Neutrophil (primary cell): Measurements from ENCODE around the gene CCDC170.

Experiments used
- H3K27ac ChIP-seq: fragments of 200-600 bp; sonication (generic); 2 replicates; pipeline ENCODE4 v1.5.1; 2016; ENCODE audit warnings: mild to moderate bottlenecking, moderate library complexity
- H3K27me3 ChIP-seq: fragments of 200-600 bp; sonication (generic); 2 replicates; pipeline ENCODE4 v1.6.0; 2016; ENCODE audit warnings: mild to moderate bottlenecking
- H3K36me3 ChIP-seq: fragments of 200-600 bp; sonication (generic); 2 replicates; pipeline ENCODE4 v1.5.1; 2017
- H3K4me1 ChIP-seq, 2 experiments: fragments of 200-600 bp in 1 of 2; sonication (generic) in 1 of 2; 1 replicate in 1 of 2; 2 replicates in 1 of 2; pipeline versions ENCODE4 v1.5.1 to v1.6.1; 2013 to 2016; ENCODE audit warnings: low read depth in 1 of 2, low read length in 1 of 2, mild to moderate bottlenecking in 1 of 2, moderate library complexity in 1 of 2; ENCODE audit not compliant: control insufficient read depth in 1 of 2, insufficient read depth in 1 of 2
- H3K4me3 ChIP-seq, 2 experiments: fragments of 200-600 bp in 1 of 2; sonication (generic) in 1 of 2; 1 replicate in 1 of 2; 2 replicates in 1 of 2; pipeline ENCODE4 v1.5.1; 2013 to 2016; ENCODE audit warnings: low read depth in 1 of 2, low read length in 1 of 2, mild to moderate bottlenecking in 1 of 2, moderate library complexity in 1 of 2
- H3K9me3 ChIP-seq: fragments of 200-600 bp; sonication (generic); 2 replicates; pipeline ENCODE4 v1.5.1; 2016
- TF ChIP-seq, protein P1 (sequence below): fragments of 200-600 bp; sonication (generic); IDR thresholded peaks from 2 replicates; pipeline ENCODE4 v1.5.1; 2016; ENCODE audit warnings: antibody characterized with exemption

The CCDC170 gene

DNA sequence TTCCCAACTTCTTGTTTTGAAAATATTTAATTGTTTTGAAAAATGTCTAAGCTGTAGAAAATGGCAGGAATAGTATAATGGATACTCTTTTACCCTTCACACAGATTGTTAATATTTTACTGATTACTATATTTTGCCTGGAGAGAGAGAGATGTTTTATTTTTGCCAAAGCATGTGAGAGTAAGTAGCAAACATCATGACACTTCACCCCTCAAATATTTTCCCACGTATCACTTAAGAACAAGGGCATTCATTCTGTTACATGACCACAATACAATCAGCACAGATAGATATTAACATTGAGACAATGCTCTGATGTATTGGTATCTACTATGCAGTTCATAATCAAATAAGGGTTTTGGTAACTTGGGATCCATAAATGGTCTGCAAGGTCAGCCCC is 116.5 kb downstream of the CCDC170 start:
- Histone ChIP-seq H3K27ac (no peak overlapping the region), H3K4me3 (no peak overlapping the region), H3K36me3 (no peaks in the 10 kb centered on the region), H3K9me3 (no peaks in the 10 kb centered on the region), H3K27me3 (no peaks in the 10 kb centered on the region), H3K4me1 (no peaks in the 10 kb centered on the region)
- TF ChIP-seq, protein P1, sequence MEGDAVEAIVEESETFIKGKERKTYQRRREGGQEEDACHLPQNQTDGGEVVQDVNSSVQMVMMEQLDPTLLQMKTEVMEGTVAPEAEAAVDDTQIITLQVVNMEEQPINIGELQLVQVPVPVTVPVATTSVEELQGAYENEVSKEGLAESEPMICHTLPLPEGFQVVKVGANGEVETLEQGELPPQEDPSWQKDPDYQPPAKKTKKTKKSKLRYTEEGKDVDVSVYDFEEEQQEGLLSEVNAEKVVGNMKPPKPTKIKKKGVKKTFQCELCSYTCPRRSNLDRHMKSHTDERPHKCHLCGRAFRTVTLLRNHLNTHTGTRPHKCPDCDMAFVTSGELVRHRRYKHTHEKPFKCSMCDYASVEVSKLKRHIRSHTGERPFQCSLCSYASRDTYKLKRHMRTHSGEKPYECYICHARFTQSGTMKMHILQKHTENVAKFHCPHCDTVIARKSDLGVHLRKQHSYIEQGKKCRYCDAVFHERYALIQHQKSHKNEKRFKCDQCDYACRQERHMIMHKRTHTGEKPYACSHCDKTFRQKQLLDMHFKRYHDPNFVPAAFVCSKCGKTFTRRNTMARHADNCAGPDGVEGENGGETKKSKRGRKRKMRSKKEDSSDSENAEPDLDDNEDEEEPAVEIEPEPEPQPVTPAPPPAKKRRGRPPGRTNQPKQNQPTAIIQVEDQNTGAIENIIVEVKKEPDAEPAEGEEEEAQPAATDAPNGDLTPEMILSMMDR, result no peak

DNA sequence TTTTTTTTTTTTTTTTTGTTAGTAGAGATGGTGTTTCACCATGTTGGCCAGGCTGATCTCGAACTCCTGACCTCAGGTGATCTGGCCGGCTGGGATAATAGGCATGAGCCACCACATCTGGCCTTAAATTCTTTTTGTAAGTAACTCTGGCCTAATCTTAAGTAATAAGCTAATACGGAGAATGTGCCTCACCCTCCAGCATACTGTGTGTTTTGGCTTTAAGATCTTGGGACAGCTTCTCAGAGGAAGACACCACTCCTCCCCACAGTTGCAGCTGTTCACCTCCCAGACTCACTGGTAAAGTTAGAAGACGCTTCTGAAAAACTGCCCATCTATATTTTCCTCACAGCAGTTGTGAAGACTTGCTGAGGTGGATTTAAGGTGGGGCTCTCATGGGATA is 120.8 kb downstream of the CCDC170 start:
- no peak overlapping the region for H3K27ac ChIP-seq
- no peaks in the 10 kb centered on the region for H3K4me1 ChIP-seq
- H3K4me3 ChIP-seq, result no peak overlapping the region
- TF ChIP-seq, protein P1, result no peak
- no peaks in the 10 kb centered on the region for H3K36me3 ChIP-seq
- H3K27me3 ChIP-seq, result no peaks in the 10 kb centered on the region
- H3K9me3 ChIP-seq, result no peaks in the 10 kb centered on the region

DNA sequence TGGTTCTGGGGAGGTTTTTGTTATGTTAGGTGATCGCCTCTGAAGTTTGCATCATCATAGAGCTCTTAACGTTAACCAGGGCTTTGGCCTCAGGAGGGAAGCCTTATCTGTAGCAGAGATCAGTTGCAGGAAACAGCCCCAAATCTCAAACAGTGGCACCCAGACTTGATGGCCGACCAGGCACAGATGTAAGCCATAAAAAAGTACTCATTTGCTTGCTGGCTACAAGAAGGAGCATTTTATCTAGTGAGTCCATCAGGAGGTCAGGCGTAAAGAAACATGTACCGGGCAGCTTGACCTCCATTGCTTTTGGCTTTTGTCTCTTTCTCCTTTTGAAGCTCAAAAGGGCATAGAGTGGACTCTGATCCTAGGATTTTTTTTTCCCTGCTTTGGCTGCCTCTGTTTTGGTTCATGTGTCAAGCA is 122.3 kb downstream of the CCDC170 start:
- Histone ChIP-seq H3K4me1 (no peaks in the 10 kb centered on the region), H3K27me3 (no peaks in the 10 kb centered on the region), H3K36me3 (no peaks in the 10 kb centered on the region), H3K9me3 (no peaks in the 10 kb centered on the region), H3K4me3 (no peak overlapping the region), H3K27ac (no peak overlapping the region)
- TF ChIP-seq, protein P1, result no peak

DNA sequence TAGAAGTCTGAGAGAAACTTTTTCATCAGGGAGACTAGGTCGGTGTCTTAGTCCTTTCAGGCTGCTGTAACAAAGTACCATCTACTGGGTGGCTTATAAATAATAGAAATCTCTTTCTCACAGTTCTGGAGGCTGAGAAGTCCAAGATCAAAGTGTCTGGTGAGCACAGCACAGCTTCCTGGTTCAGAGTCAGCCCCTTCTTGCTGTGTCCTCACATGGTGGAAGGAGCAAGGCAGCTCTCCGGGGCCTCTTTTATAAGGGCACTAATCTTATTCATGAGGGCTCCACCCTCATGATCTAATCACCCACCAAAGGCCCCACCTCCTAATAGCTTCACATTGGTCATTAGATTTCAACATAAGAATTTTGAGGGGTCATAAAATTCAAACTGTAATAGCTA is 122.8 kb downstream of the CCDC170 start:
- H3K4me1 ChIP-seq, result no peaks in the 10 kb centered on the region
- H3K36me3 ChIP-seq, result no peaks in the 10 kb centered on the region
- H3K27me3 ChIP-seq, result no peaks in the 10 kb centered on the region
- H3K27ac ChIP-seq, result no peak overlapping the region
- TF ChIP-seq, protein P1, result no peak
- H3K9me3 ChIP-seq, result no peaks in the 10 kb centered on the region
- no peak overlapping the region for H3K4me3 ChIP-seq

DNA sequence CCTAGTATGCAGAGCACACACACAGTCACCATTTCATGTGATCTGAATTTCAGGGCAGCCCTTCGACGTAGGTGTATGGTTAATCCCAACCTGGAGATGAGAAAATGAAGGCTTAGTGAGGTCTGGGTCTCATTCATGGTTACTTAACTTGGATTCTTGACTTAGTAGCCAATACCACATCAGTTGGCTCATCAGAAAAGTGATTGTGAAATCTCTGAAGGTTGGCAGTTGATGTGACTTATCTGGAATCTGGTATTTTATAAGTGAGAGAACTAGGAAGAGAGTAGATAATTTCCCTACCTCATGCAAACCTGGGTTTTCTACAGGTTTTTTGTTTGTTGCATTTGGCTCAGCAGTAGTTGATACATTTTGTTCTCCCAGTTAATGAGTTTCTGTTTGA is 123.7 kb downstream of the CCDC170 start:
- H3K4me1 ChIP-seq, result no peaks in the 10 kb centered on the region
- H3K27ac ChIP-seq, result no peak overlapping the region
- H3K27me3 ChIP-seq, result no peaks in the 10 kb centered on the region
- H3K4me3 ChIP-seq, result no peak overlapping the region
- no peaks in the 10 kb centered on the region for H3K36me3 ChIP-seq
- no peaks in the 10 kb centered on the region for H3K9me3 ChIP-seq
- TF ChIP-seq, protein P1, result no peak

DNA sequence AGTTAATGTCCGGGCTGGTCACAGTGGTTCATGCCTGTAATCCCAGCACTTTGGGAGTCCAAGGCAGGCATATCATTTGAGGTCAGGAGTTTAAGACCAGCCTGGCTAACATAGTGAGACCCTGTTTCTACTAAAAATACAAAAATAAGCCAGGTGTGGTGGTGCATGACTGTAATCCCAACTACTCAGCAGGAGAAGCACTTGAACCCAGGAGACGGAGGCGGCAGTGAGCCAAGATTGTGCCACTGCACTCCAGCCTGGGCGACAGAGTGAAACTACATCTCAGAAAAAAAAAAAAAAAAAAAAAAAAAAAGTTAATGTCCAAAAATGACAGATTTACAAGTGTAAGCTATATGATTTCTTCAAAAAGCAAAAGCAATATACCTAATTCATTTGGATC is 124.9 kb downstream of the CCDC170 start:
- Histone ChIP-seq H3K9me3 (no peaks in the 10 kb centered on the region), H3K4me3 (no peak overlapping the region), H3K27ac (no peak overlapping the region), H3K36me3 (no peaks in the 10 kb centered on the region), H3K27me3 (no peaks in the 10 kb centered on the region), H3K4me1 (no peaks in the 10 kb centered on the region)
- TF ChIP-seq, protein P1, result no peak
